Stomach (tissue), 4 donors: Measurements from ENCODE around the gene MAGI2.

Experiments
- CTCF ChIP-seq, 7 experiments: fragments of 450-650 bp in 4 of 7; fragments of 200-600 bp in 3 of 7; sonication (generic) in 3 of 7; IDR thresholded peaks; one replicate each; pipeline ENCODE4 v1.5.1; 2016 to 2019; ENCODE audit warnings: antibody characterized with exemption in 7 of 7, control low read depth in 2 of 7, mild to moderate bottlenecking in 1 of 7
- EP300 ChIP-seq: sonication (generic); formaldehyde crosslinking; IDR thresholded peaks from one replicate; pipeline ENCODE4 v1.6.1; 2017; ENCODE audit warnings: antibody characterized with exemption

GRCh38 chr7:78620920-78621319 lies 832.5 kb downstream of the MAGI2 start:
- no peak for TF ChIP-seq CTCF (IDR thresholded peaks at IDR 0.05)
- TF ChIP-seq EP300 = no peak
